Cardiac septum (tissue), 1 donor: ENCODE measurements around the gene MEIG1. TPM values are rescaled to one million over a fixed set of nuclear protein-coding genes. Genes with fewer than 3 reads are reported as not detected.

Experiments used
- total RNA-seq: library from RNA; stranded (reverse); fragmentation: NEBNext Ultra II Directional; extraction: Animal tissue kit (Norgen Biotek cat#: 25700); gene quantifications from one replicate; pipeline ENCODE4 v1.2.1, GENCODE V29; 2021
- donor health status: DM: no; HTN: no; CAD: no.

MEIG1 gene
- total RNA-seq, 1 donor from 2014 or later, result 0.54 TPM

Other genes starting within 250 kb of the MEIG1 start
- gene FAM107B, start 184.5 kb upstream of the MEIG1 start, total RNA-seq, result 8.6 TPM
- gene CDNF, start 121.4 kb upstream of the MEIG1 start, total RNA-seq, result 2.3 TPM
- 7.3 TPM for gene HSPA14, start 121.1 kb upstream of the MEIG1 start, total RNA-seq
- gene MSANTD7, start 121.1 kb upstream of the MEIG1 start, total RNA-seq, result 6.0 TPM
- 7.9 TPM for gene SUV39H2, start 80.5 kb upstream of the MEIG1 start, total RNA-seq
- gene DCLRE1C, start 5.3 kb upstream of the MEIG1 start, total RNA-seq, result 3.2 TPM
- gene OLAH, start 84.6 kb downstream of the MEIG1 start, total RNA-seq, result not detected
- not detected for gene ACBD7, start 129.4 kb downstream of the MEIG1 start, total RNA-seq
- 8.0 TPM for gene RPP38, start 138.0 kb downstream of the MEIG1 start, total RNA-seq
- 11.0 TPM for gene NMT2, start 209.3 kb downstream of the MEIG1 start, total RNA-seq